DMS53 treated with DMSO at 0.1 percent for 48 hours (cell line): ENCODE results near the gene LRP1B.

Experiments
- DNase-seq: peaks from one replicate; lab custom pipeline; 2025; ENCODE audit not compliant: unreplicated experiment; lab: John Stamatoyannopoulos, UW

Gene LRP1B

DNA sequence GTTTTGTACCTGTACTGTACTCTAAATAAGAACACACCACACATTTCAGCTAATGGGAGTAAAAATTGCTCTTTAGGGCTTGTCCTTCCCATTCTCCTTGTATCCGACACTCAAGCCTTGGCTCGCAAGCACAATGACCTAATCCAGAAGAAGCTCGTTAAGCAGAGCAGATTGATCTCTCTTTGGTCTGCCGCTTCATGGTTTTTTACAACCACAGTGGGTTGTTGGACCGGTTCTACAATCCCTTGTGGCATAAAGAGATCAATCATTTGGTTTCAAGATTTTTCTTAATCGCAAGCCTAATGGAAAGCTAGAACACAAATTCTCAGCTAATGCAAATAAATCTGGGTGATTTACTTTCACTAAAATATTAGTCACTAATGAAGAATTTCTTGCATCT lies 662.1 kb downstream of the LRP1B start:
- no peak for DNase-seq

DNA sequence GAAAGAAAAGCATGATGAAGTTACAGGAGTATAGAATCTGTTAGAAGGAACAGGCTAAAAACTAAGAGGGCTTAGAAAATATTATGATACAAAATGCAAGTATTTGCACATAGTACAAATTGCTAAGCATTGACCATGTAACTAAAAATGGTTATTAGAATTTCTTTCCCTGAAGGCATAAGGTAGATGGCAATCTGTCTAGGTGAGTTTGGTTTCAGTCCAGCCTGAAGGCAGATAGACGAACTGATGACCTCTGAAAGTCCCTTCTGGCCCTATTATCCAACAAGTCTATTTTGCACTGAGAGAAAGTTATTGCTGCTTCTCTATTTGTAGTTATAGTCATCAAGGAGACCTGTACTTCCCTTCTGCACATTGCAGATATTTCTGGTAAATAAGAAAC lies 663.5 kb downstream of the LRP1B start:
- DNase-seq = no peak

GRCh38 chr2:141464995-141465394 lies 665.8 kb downstream of the LRP1B start:
- no peak for DNase-seq

- DNase-seq = no peak
Observed at GRCh38 chr2:141458351-141458750, 672.5 kb downstream of the LRP1B start.

GRCh38 chr2:141455877-141456276 lies 674.9 kb downstream of the LRP1B start:
- DNase-seq = no peak

- DNase-seq = no peak
Observed at GRCh38 chr2:141455211-141455826, 675.5 kb downstream of the LRP1B start.

- no peak for DNase-seq
Observed at GRCh38 chr2:141440072-141440635, 690.7 kb downstream of the LRP1B start.

DNA sequence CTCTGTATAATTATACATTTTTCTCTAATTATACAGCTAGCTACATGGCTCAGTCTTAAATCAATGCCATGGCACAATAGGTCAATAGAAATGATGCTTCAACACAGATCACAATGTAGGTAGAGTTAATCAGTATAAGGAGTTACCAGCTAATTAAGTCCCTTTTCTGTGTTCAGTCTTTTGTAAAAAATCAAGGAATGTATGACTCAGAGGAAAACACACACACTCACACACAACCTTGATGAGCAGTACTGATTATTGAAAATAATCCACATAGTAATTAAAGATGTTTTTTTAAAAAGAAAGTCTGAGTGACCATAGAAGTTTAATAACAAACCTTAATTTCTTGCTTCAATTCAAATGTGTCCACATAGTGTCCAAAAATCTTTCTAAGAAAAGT lies 691.3 kb downstream of the LRP1B start:
- no peak for DNase-seq

DNA sequence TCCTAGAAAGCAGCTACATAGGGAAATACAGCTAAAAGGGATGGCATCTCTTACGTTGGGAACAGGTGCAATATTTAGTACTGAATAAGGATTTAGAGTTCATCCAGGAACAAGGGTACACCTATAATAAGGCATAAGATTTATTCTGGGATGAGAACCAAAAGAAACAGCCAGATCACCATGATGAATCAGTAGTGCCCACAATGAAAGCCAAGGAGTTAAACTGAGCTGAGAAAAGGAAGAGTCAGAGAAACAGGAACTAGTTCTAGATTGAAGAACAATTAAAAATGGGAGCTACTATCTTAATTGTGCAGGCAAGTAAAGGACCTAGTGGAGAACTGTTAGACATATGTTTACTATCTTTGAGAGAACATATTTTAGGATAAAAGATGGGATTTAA lies 692.3 kb downstream of the LRP1B start:
- DNase-seq = no peak

GRCh38 chr2:141437521-141437920 lies 693.3 kb downstream of the LRP1B start:
- DNase-seq = no peak

DNA sequence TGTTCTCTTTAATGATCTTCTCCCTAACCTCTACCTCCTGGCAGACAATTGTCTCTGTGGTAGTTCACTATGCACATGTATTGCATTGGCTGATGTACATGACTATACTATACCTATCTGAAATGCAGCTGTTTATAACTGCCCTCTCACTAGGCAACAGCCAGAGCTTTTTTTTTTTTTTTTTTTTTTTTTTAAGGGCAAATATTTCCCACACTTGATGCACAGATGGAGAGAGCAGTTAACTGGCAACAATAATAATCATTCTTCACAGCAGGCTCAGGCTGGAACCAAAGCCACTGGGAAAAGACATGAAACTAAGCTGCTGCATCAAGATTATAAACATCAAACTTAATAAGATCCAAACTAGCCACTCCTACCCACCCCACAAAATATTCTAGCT lies 707.7 kb downstream of the LRP1B start:
- DNase-seq = no peak

DNA sequence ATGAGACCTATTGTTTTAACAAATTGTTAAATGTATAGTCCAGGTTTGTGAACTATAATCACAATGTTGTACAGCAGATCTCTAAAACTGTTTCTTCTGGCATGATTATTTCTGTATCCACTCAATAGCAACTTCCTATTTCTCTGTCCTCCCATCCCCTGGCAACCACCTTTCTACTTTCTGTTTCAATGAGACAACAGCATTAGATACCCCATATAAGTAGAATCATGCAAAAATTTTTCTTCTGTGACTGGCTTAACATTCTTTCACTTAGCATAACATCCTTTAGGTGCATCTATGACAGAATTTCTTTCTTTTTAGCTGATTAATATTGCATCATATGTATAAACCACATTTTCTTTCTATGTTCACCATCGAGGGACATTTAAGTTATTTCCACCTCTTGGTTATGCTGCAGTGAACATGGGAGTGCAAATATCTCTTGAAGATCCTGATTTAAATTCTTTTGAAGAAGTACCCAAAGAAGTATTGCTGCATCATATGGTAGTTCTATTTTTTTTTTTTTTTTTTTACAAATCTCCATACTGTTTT lies 713.5 kb downstream of the LRP1B start:
- DNase-seq = no peak

GRCh38 chr2:141411419-141411818 lies 719.4 kb downstream of the LRP1B start:
- DNase-seq = no peak

- no peak for DNase-seq
Observed at GRCh38 chr2:141399270-141399669, 731.5 kb downstream of the LRP1B start.

DNA sequence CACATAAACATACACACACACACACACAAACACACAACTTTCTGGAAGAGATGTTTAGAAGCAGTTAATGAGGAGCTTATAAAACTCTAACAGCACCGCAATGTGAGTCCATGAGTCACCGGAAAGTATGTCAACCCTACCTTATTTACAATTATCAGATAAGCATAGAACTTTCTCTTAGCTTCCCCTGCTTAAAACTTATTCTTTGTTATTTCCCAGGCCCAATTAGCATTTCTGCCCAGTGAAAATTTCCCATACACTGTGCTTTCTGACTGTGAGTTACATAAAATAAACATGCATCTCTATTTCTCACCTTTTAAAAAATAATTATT lies 737.6 kb downstream of the LRP1B start:
- DNase-seq = no peak

DNA sequence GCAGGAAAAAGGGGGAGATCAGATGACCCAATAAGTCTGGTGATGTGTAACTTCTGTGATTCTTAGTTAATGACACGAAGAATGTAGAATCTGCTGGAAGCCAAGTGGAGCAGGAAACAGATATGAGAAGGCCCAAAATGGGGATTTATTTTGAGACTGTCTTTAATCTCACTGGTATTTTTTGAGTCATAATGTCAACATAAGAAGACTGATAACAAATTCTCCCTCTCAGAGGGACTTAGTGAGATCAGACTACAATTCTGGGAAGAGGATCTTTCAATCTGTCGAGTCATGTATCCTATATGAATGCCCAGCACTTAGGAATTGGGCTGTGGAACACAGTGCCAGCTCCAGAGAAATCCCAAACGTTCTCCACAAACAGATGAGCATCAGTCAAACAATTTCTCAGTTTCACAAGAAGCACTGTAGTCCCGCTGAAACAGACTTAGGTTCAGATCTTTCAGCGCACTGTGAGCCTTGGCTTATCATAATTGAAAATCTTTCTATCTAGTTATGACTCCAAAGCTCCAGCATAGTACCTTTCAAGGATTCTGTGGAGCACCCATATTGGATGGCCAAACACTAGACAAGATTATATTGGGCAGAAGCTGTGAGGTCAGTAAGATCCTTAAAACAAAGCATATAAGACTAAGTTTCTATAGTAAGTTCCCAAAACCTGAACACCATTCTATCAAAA lies 738.2 kb downstream of the LRP1B start:
- DNase-seq = no peak

GRCh38 chr2:141386168-141386567 lies 744.6 kb downstream of the LRP1B start:
- no peak for DNase-seq

GRCh38 chr2:141384676-141385075 lies 746.1 kb downstream of the LRP1B start:
- DNase-seq = no peak

- DNase-seq = no peak
Observed at GRCh38 chr2:141381946-141382345, 748.9 kb downstream of the LRP1B start.

- DNase-seq = no peak
Observed at GRCh38 chr2:141380008-141380979, 750.5 kb downstream of the LRP1B start.

GRCh38 chr2:141364821-141365220 lies 766.0 kb downstream of the LRP1B start:
- DNase-seq = no peak
